Esophagus squamous epithelium (tissue), 5 donors: ENCODE measurements around the gene UBA7. TPM values are rescaled to one million over a fixed set of nuclear protein-coding genes. Genes with fewer than 3 reads are reported as not detected.

Source experiments
- DNase-seq: peaks from one replicate; lab custom pipeline; 2025; lab: John Stamatoyannopoulos, UW
- H3K27ac ChIP-seq, 4 donors: fragments of 200-600 bp; sonication (generic); one replicate each; pipeline ENCODE4 v1.5.1; 2016 to 2019; ENCODE audit warnings: mild to moderate bottlenecking in 1 of 4
- H3K27me3 ChIP-seq, 4 donors: fragments of 200-600 bp; sonication (generic); 1 replicate in 3 of 4; 2 replicates in 1 of 4; pipeline versions ENCODE4 v1.5.1 to v1.6.0; 2017 to 2021; ENCODE audit warnings: antibody characterized with exemption in 1 of 4
- H3K36me3 ChIP-seq, 3 donors: fragments of 200-600 bp; sonication (generic); one replicate each; pipeline ENCODE4 v1.5.1; 2016 to 2019
- H3K4me1 ChIP-seq, 3 donors: fragments of 200-600 bp; sonication (generic); one replicate each; pipeline ENCODE4 v1.5.1; 2017 to 2019
- H3K4me3 ChIP-seq, 4 donors: fragments of 200-600 bp; sonication (generic); 1 replicate in 3 of 4; 2 replicates in 1 of 4; pipeline ENCODE4 v1.5.1; 2016 to 2019; ENCODE audit warnings: mild to moderate bottlenecking in 2 of 4, moderate library complexity in 1 of 4
- H3K9me3 ChIP-seq, 3 donors: fragments of 200-600 bp; sonication (generic); one replicate each; pipeline ENCODE4 v1.5.1; 2016 to 2019
- POLR2A ChIP-seq, 4 donors: fragments of 450-650 bp; IDR thresholded peaks; one replicate each; pipeline ENCODE4 v1.6.1; 2017; ENCODE audit warnings: antibody characterized with exemption in 4 of 4, mild to moderate bottlenecking in 4 of 4, moderate library complexity in 3 of 4
- WGBS, 2 donors: methylation state at CpG; one replicate each; pipeline ENCODE4 v1.1.5; 2018; 5-methylcytosine and 5-hydroxymethylcytosine counted together
- intact Hi-C: fragments of 100-400 bp; cut with DNase I; formaldehyde crosslinking; loops from one replicate; pipeline ENCODE4 v1.15.0; 2022
- total RNA-seq, 4 donors: library from RNA; depleted of rRNA; stranded (reverse); fragments of >200 nt; gene quantifications; one replicate each; pipeline ENCODE4 v1.1.0, GENCODE V29; 2016
- TF ChIP-seq, protein P1 (sequence below), 6 experiments: fragments of 450-650 bp in 4 of 6; fragments of 200-600 bp in 2 of 6; sonication (generic) in 2 of 6; IDR thresholded peaks; one replicate each; pipeline ENCODE4 v1.5.1; 2016 to 2019; ENCODE audit warnings: antibody characterized with exemption in 6 of 6, mild to moderate bottlenecking in 4 of 6, moderate library complexity in 4 of 6
- donor health status: DM: yes; HTN: yes; CAD: no.

UBA7 gene
- total RNA-seq, 4 donors from 2014 or later = 8.1 to 43.3 (median 33.8) TPM

- H3K27me3 ChIP-seq = no peaks in the 10 kb centered on the region
- H3K9me3 ChIP-seq = no peaks in the 10 kb centered on the region
- H3K4me1 ChIP-seq = peaks cover 0 to 14% (median 3%) of the 10 kb centered on the region in 3 donors
- peaks cover 0 to 44% (median 0%) of the 10 kb centered on the region in 3 donors for H3K36me3 ChIP-seq
- 67 to 70% methylated on average over 4 of the region's 5 CpGs for WGBS, 2 donors
- no peak overlapping the region for H3K27ac ChIP-seq
- no peak for DNase-seq
- H3K4me3 ChIP-seq = no peak overlapping the region
- no peak for TF ChIP-seq POLR2A (IDR thresholded peaks at IDR 0.05)
- TF ChIP-seq, protein P1, sequence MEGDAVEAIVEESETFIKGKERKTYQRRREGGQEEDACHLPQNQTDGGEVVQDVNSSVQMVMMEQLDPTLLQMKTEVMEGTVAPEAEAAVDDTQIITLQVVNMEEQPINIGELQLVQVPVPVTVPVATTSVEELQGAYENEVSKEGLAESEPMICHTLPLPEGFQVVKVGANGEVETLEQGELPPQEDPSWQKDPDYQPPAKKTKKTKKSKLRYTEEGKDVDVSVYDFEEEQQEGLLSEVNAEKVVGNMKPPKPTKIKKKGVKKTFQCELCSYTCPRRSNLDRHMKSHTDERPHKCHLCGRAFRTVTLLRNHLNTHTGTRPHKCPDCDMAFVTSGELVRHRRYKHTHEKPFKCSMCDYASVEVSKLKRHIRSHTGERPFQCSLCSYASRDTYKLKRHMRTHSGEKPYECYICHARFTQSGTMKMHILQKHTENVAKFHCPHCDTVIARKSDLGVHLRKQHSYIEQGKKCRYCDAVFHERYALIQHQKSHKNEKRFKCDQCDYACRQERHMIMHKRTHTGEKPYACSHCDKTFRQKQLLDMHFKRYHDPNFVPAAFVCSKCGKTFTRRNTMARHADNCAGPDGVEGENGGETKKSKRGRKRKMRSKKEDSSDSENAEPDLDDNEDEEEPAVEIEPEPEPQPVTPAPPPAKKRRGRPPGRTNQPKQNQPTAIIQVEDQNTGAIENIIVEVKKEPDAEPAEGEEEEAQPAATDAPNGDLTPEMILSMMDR (IDR thresholded peaks at IDR 0.05) = no peak
- intact Hi-C loops = loop anchor here (10.0 kb wide), 1 partner anchor 140 kb away; no protein-coding TSS in a partner anchor
These were observed 30.9 kb upstream of the UBA7 start for GRCh38 chr3:49844464-49845183.

DNA sequence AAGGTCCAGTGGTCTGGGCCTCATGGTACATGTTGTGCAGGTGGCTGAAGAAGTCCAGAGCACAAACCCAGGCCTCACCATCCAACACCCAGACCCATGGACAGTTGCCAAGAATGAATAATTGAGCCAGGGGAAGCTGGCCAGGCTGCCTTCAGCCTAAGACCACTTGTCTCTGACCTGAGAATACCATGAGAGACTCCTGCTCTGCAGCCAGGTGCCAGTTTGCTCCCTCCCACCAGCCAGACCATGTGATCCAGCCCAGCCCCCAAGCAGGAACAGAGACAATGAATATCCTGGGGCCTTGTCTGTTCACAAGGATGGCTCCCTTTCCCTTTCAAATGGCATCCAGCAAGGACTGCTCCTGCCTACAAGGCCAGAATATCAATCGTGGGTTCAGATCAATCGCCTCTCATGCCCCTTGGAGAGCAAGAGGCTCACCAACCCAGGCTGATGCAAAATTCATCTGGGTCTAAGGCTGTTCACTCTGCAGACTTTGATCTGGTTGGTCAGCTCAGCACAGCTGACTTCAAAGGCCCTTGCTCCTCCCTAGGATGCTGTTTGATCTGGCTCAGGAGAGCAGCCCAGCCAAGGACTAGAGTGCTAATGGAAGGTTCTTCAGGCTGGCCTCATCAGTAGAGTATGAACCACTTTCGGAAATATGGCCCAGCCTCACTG is 29.2 kb upstream of the UBA7 start:
- no peak overlapping the region for H3K4me3 ChIP-seq
- no peaks in the 10 kb centered on the region for H3K27me3 ChIP-seq
- intact Hi-C loops = loop anchor here (10.0 kb wide), 1 partner anchor 138 kb away; no protein-coding TSS in a partner anchor
- H3K36me3 ChIP-seq = peaks cover 0 to 44% (median 0%) of the 10 kb centered on the region in 3 donors
- H3K4me1 ChIP-seq = peaks cover 0 to 24% (median 7%) of the 10 kb centered on the region in 3 donors
- no peaks in the 10 kb centered on the region for H3K9me3 ChIP-seq
- TF ChIP-seq, protein P1 (IDR thresholded peaks at IDR 0.05) = no peak
- no peak for TF ChIP-seq POLR2A (IDR thresholded peaks at IDR 0.05)
- WGBS, 2 donors = no CpG with 5 or more reads among the region's 3 CpGs
- H3K27ac ChIP-seq = no peak overlapping the region
- DNase-seq = no peak

DNA sequence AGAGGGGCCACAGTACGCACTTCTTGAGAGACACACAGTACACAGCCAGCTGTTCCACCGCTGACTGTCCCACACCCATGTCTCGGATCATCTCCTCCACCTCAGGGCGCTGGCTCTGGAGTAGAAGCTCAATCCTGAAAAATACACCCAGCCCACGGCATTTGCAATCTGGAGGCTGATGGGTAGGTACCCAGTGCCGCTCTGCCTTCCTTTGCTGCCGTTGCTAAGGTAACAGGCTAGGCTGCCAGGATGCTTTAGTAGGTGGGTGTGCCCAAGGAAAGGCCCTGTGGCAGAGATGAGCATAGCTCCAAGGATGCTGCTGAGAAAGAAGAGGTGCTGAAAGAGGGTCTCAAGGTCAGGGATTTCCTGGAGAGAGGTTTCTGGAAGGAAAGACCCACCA is 28.1 kb upstream of the UBA7 start:
- peaks cover 0 to 24% (median 7%) of the 10 kb centered on the region in 3 donors for H3K4me1 ChIP-seq
- H3K4me3 ChIP-seq = no peak overlapping the region
- H3K9me3 ChIP-seq = no peaks in the 10 kb centered on the region
- WGBS, 2 donors = 84 to 100% methylated on average over 1 to 6 of the region's 7 CpGs
- no peak overlapping the region for H3K27ac ChIP-seq
- DNase-seq = no peak
- TF ChIP-seq, protein P1 (IDR thresholded peaks at IDR 0.05) = no peak
- TF ChIP-seq POLR2A (IDR thresholded peaks at IDR 0.05) = no peak
- intact Hi-C loops = loop anchor here (10.0 kb wide), 1 partner anchor 137 kb away; no protein-coding TSS in a partner anchor
- H3K27me3 ChIP-seq = no peaks in the 10 kb centered on the region
- H3K36me3 ChIP-seq = peaks cover 0 to 36% (median 0%) of the 10 kb centered on the region in 3 donors

GRCh38 chr3:49841126-49841696 is 27.5 kb upstream of the UBA7 start:
- H3K36me3 ChIP-seq = peaks cover 0 to 30% (median 0%) of the 10 kb centered on the region in 3 donors
- no peaks in the 10 kb centered on the region for H3K27me3 ChIP-seq
- peaks cover 0 to 24% (median 7%) of the 10 kb centered on the region in 3 donors for H3K4me1 ChIP-seq
- TF ChIP-seq, protein P1 (IDR thresholded peaks at IDR 0.05) = peak in 2 of 6 experiments; percentile 15 to 29
- no peak for TF ChIP-seq POLR2A (IDR thresholded peaks at IDR 0.05)
- no peaks in the 10 kb centered on the region for H3K9me3 ChIP-seq
- intact Hi-C loops = loop anchor here (10.0 kb wide), 1 partner anchor 136 kb away; no protein-coding TSS in a partner anchor
- no peak overlapping the region for H3K4me3 ChIP-seq
- no peak for DNase-seq
- no peak overlapping the region for H3K27ac ChIP-seq
